GM19035 (cell line): ENCODE results near the gene CCL27.

Source experiments
- ATAC-seq: cut with Tn5 transposase; IDR thresholded peaks from one replicate; pipeline ENCODE4 v1.9.1; 2021; ENCODE audit not compliant: unreplicated experiment

CCL27 gene, protein sequence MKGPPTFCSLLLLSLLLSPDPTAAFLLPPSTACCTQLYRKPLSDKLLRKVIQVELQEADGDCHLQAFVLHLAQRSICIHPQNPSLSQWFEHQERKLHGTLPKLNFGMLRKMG

DNA sequence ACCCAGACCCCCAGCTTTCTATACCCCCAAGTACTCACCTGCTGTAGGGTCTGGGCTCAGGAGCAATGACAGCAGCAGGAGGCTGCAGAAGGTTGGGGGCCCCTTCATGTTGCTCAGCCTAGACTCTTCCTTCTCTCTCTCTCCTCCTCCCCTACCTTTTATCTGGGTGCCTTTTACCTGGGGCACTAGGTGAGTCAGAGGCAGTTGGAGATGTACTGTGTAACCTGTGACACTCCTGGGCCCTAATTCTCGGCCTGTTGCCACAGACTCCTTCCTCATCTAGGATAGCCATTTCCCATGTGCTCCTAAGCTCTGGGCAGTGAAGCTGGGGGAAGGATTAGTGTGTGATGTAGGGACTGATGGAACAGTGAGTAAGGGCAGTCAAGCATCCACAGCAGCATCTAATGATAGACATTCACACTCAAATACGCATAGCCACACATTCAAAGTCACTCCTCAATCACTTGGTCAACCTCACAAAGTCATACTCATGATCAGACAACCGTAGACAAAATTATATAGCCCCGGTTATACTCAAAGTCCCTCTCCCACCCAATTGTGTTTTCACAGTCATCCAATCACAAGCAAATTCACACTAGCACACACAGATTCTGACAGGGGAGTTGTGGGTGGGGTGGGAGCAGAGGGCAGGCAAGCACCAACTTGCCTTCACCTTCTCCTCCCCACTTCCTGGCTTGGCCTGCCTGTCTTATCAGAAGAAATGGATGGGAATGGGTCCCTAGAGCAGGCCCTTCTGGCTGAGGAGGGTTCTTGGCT is at the start of gene CCL27:
Gene CCL27 (minus strand): TSS at position 132 of the 777 bp plus-strand sequence. CDS start 24 bp downstream, at position 108.
- ATAC-seq, result no peak

DNA sequence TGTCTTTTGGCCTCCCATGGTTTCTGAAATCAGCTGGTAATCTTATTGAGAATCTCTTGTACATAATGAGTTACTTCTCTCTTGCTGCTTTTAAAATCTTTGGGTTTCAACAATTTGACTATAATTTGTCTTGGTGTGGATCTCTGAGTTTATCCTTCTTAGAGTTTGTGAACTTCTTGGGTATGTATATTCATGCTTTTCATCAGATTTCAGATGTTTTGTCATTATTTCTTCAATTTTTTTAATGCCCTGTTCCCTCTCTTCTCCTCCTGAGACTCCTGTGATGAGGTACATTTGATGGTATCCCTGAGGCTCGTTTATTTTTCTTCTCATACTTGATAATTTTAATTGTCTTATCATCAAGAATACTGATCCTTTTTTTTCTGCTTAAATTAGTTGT is 49.7 kb upstream of the CCL27 start:
- ATAC-seq, result no peak

DNA sequence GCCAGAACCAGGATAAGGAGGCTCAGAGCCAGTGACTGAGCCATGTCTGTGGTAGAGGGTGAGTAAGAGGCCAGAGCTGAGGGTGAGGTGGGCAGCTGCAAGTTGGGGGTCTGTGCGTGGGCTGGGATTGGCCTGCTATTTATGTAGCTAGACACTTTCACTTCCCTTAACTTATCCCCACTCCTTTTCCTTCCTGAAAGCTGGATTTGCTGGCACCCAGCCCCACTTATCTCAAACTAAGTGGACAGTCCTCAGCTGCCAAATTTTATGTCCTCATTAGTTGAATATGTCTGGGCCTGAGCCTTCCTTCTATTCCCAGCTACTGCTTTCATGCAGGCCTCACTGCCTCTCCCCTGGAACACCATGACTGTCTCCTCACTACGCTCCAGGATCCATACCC is 47.6 kb upstream of the CCL27 start, which contains the start of gene CCL21:
Gene CCL21 (minus strand): TSS at position 114 of the 400 bp plus-strand sequence. CDS start 70 bp downstream, at position 44.
- ATAC-seq, result no peak

DNA sequence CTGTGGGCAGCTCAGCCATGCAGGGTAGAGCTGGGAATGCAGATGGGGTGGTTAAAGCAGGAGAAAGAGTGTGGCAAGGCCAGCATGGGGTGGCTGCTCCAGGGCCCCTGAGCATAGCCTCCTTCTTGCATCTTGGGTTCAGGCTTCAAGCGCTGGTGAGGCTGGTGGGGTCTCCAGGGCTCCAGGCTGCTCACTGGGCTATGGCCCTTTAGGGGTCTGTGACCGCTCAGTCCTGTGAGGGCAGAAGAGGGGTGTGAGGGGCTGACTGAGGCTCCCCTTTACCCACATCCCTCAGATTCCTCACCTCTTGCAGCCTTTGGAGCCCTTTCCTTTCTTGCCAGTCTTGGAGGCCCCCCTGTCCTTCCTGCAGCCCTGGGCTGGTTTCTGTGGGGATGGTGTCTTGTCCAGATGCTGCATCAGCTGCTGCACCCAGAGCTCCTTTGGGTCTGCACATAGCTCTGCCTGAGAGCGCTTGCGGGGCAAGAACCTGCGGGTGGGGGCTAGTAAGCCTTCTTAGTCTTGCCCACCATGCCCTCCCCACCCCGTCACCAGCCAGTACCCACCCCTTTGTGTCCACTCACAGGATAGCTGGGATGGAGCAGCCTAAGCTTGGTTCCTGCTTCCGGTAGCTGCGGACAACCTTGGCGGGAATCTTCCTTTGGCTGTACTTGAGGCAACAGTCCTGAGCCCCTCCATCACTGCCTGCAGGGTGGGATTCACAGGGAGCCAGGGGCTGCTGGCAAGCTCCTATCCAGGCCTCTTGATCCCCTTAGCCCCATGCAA is 46.9 kb upstream of the CCL27 start:
- no peak for ATAC-seq

DNA sequence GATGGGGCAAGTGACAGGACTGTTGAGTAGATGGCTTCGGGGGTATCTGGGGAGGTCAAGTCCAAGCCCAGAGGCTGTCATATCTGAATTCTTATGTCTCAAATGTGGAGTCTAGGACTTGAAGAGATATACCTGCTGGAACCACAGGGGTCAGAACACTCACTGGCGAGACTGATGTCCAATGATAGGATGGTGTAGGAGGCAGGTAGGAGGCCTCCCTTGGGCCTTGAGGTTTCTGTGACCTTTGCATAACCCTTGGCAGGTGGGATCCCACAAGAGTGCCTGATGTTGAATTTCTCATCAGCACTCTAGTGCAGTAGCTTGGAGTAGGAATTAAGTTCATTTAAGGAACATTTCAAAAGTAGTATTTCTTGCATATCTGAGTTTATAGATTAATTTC is 44.7 kb upstream of the CCL27 start:
- ATAC-seq, result no peak

DNA sequence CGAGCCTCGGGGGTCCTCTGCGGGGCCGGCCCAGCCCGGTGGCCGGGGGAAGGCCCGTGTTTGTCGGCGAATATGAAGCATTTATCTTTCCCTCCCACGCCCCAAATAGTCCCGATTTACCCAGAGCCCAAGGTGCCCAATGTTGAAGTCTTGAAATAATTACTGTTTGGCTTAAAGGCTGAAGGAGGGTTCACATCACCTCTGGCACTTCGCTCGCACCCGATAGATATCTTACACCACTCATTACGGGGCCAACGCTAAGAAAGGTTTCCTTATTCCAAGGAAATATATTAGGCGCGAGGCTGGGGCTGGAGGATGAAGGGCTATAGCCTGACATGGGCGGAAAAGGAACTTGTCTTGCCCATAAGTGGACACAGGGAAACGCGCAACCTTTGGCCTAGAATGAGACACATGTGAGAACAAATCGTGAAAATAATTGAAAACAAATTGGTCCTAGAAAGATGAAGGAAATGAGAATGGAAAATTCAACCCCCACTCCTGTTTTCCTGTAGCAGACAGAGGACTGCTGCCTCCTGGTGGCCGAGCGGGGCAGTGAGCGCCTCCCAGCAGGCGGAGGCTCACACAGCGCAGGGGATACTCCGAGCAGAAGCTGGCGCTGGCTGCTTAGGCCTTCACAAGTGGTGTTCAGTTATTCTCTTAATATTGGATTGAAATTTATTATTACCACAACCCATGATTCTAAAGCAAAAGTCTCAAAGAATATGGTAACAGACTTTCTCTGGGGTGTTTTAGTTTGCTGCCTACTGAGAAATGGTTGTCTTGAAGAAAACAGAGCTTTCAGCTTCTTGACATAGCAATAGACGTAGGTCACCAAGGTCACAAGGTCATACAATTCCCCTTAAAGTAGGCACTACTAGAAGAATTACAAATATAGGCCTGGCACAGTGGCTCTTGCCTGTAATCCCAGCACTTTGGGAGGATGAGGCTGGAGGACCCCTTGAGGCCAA is 39.6 kb upstream of the CCL27 start:
- ATAC-seq, result peak; percentile 68

DNA sequence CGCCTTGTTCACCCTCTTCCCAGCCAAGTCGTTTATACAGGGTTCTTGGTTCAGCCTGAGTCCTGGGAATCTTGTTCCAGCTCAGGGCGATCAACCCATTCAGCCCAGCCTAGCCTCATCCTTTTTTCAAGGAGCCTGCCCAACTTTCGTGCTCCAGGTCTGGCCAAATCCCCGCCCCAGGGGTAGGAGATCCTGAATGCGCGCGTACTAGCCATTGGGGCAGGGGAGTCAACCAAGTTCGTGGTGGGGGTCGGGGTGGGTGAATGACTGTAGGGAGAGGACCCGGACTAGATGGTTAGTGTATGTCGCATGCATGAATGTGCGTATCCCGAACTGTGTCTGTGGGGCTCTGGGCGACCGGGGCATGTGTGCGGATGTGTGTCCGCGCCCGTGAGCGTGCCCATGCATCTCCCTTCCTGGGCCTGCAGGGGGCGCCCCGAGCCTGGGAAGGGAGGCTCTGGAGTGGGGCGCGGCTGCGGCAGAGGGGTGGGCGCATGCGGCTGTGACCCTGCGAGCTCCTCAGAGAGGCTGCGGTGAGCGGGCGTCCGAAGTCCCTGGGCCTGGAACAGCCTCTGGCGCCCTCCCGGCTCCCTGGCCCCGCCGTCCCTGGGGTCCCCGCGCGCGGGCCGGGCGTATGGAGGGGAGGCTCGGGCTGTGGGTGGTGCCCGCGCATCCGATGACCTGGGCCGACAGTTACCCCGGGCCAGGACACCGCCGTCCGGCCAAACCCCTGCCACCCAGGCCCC is 38.7 kb upstream of the CCL27 start:
- no peak for ATAC-seq

DNA sequence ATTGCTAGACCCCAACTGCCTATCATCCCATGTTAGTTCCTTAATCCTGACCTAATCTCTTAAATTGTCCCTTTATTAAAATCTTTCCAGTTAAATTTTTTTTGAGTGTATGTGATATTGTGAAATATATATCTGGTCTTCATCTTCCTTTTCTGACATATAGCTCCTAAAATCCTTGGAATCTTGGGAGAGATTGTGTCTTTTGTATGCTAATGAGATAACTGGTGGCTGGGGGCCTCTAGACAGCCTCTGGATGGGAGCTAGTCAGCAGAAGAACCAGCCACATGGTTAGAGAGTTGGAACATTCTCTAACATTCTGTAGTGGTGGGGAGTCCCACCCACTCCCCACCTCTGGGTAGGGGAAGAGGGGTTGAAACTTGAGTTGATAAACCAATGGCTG is 32.4 kb upstream of the CCL27 start:
- ATAC-seq, result no peak

DNA sequence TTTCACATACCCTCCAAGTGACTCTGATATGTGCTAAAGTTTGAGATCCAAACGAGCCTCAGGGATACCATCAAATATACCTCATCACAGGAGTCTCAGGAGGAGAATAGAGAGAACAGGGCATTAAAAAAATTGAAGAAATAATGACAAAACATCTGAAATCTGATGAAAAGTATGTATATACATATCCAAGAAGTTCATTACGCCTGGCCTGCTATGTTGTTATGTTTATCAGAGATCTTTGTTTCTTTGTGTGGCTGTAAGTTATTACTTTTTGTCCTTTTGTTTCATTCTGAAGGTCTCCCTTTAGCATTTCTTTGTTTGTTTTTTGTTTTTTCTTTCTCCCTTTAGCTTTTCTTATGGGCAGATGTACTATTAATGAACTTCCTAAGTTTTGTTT is 31.1 kb upstream of the CCL27 start:
- ATAC-seq, result no peak

DNA sequence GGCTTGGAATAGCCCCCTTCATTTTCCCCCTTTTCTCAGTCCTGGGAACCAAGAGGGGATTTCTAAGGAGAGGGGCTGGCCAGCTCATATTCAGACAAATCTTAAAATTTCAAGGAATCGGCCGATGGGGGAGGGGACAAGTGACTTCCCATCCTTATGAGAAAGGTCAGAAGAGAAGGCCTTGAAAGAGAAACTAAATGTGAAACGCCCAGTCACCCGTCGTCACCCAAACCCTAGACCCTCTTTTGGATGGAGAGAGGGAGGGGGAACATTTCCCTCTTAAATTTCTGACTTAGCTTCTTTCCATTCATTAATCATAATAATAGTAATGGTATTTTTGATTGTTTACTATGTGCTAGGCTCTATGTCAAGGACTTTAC is 29.5 kb upstream of the CCL27 start:
- no peak for ATAC-seq

DNA sequence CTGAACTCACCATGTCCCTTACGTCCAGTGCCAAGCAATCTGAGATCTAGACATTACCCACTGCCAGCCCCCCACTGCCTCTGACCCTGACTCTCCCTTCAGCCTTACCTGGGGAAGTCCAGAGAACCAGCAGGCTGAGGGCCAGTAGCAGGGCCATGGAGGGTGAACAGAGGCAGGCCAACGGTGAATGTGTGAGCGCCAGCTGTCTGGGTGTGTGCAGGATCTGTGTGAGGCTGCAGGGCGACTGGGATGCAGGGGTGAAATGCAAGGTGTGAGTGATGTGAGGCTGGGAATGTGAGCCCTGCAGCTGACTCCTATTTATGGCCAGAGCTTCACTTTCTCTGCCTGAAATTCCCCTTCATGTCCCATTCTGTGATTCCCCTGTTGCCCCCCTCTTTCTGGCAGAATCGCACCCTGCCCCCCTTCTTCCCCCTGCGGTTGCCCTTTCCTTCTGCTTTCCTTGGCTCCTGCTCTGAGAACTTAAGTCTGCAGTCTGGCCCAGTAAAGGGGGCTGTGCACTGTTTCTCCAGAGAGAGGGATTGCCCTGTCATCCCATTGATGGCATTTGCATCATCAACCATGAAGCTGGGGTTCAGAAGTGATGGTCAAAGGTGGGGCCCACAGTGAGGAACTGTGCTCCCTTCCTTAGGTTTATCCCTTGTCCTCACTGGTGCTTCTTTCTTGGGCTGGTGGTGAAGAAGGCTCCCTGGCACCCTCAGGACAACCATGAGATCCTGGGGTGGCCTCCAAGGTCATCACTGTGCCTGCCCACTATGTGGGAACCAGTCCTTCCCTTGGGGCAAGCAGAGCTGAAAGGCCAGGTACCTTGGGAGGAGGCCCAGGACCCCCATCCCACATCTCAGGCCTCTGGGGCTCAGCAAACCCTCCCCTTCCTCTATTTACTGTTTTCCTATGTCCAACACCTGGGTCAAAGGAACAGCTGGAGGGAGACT is 28.8 kb upstream of the CCL27 start, which contains the start of gene CCL19:
Gene CCL19 (minus strand): TSS at position 294 of the 953 bp plus-strand sequence. CDS start 137 bp downstream, at position 157.
- ATAC-seq, result no peak

DNA sequence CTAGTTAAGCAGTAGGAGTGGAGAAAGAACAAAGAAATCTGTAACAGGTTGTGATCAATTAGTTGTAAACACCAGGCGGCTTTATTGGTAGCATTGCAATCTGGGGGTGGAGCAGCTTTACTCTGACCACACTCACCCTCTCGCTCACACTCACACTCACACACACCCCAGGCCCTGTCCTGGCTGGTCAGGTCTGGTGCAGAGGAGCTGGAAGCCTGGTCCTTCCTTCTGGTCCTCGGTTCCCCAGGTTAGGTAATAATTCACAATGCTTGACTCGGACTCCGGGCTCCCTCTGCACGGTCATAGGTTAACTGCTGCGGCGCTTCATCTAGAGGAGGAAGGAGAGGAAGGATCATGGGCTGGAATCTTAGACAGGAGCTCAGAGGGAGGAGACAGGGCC is 27.1 kb upstream of the CCL27 start:
- no peak for ATAC-seq

DNA sequence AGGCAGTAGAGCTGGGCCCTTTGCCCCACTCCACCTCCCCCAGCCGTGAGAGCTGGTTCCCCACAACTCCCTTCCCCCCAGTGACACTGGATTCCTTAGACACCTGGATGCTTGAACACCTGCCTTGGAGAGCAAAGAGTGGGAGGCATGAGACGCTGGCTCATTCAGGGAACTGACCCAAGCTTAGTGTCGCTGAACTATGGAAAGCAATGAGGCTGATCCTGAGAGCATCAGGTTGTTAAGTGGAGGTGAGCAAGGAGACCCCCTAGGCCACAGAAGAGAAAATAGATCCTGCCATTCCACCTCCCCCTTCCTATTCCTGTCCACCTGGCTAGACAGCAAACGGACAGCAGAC is 26.6 kb upstream of the CCL27 start:
- ATAC-seq, result no peak

DNA sequence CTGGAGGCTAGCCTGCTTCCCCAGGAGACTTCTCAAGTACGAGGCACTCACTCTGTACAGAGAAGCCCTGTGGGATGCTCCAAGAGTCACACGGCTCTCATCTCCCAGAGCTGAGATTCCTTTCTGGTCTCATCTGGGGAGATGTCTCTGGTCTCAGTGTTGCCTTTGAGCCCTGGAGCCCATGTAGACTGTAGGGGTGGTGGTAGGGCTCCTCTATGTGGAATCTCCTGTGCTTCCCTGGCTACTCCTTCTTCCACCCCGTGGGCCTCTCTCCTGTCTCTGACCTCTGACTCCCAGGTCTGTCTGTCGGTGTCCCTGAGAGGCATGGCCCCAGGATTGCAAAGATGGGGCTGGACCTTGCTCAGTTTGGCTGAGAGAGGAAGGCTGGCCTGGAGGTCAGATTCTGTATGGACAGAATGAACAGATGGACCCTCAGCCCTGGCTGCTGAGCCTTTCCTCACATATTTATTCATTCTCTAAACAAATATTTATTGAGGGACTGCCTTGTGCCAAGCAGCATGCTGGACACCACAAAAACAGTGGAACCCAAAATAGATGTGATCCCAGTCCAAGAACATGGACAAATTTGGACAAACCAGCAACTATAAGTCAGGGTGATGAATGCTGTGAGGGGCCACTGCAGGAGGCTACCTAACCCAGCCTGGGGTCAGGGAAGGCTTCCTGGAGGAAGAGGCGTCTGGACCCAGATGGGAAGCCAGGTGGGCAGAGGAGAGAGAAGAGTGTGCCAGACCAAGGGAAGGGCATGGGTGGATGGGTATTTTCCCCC is 26.1 kb upstream of the CCL27 start:
- ATAC-seq, result no peak

DNA sequence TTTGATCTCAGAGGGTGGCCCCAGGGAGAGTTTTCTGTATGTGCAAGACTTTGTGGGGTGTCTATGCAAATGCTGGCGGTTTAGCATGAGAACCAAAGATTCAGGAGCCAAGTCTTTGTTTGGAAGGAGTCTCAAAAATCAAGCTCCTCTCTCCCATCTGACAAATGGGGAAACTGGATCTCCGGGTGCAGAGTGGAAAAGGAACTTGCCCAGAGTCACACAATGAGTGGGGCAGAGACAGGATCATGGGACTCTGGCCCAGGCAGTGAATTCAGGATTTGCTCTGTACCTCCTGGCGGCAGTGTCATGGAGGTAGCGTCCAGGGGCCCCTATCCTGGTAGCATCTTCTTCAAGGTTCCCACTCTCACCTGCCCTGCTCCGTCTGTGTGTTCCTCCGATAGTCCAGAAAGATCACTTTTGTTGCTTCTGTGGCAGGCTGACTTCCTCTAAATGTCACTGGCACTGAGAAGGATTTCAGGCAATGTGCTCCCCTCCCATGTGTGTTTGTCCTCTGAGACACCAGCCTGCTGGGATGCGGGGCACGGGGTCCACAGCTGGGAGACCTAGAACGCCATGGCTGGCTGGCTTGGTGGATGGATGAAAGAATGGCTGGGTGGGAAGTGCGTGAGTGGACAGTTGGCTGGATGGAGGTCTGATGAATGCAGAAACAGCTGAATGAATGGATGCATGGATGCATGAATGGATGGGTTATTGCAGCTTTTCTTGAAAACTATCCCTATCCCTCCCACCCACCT is 25.0 kb upstream of the CCL27 start:
- ATAC-seq, result no peak

DNA sequence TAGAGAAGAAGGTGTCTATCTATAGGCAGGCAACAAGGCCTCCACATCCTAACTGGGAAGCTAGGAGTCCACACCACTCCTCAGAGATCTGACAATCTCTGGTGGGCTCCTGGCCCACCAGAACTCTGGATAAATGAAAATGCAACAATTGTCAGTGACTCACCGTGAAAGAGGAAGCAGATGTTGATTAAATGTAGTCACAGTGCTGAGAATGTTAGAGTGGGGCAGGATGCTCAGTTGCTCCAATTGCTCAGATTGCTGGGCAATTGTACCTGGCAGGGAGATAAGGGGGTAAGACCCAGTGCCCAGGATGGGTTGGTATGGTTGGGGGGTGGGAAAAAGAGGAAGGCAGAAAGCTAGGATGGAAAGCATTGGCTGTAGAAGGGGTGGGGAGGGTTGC is 24.3 kb upstream of the CCL27 start:
- ATAC-seq, result no peak

DNA sequence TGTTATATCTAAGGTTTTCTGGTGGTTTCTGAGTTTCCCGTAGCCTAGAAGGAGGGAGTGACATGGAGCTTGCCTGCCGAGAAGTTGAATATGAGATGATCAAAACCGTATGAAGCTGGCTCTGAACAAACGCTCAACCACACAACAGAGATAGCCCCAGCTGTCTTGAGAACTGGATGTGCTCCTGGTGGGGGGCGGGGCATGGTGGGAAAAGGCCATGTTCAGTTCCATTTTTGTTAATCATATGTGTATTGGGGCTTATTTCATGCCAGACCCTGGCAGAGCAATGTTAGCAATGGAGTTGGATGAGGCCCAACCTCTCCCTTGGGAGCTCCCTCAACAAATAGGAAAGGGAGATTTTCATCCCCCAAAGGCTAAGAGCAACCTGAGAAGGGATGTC is 23.8 kb upstream of the CCL27 start:
- no peak for ATAC-seq

DNA sequence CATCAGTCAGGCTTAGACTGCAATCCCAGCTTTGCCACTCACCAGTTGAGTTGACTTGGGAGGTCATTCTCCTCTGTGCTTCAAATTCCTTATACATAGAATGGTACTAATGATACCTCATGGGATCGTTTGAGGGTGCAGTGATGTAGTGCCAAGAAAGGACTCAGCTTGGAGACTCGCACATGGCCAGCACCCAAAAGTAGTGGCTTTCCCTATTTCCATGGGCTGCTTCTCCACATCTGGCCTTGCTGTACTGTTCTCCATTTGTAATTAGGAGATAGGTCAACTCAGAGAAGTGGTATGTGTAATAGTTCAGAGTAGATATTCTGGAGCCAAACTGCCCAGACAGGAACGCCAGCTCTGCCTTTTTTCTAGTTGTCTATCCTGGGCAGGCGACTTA is 23.1 kb upstream of the CCL27 start:
- ATAC-seq, result no peak
